Measurements from ENCODE around the gene DAGLA.

DNA sequence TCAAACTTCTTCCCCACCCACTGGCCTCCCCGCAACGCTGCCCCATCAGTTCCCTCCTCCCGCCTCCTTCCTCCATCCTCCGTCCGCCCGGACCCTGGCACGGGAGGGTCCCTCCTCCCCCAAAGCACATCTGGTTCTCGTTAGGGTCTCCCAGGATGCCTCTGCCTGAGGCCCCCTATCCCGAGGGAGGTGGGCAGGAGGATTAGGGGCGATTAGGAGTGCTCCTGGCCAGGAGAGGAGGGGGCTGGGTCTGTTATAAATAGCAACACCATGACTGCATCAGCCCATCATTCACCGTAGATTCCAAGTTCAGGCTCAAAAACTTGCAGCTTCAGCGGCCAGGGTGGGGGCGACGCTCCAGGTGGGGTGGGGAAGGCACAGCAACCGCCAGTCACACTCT lies 82.6 kb downstream of the DAGLA start:
- TF ChIP-seq, protein P1, sequence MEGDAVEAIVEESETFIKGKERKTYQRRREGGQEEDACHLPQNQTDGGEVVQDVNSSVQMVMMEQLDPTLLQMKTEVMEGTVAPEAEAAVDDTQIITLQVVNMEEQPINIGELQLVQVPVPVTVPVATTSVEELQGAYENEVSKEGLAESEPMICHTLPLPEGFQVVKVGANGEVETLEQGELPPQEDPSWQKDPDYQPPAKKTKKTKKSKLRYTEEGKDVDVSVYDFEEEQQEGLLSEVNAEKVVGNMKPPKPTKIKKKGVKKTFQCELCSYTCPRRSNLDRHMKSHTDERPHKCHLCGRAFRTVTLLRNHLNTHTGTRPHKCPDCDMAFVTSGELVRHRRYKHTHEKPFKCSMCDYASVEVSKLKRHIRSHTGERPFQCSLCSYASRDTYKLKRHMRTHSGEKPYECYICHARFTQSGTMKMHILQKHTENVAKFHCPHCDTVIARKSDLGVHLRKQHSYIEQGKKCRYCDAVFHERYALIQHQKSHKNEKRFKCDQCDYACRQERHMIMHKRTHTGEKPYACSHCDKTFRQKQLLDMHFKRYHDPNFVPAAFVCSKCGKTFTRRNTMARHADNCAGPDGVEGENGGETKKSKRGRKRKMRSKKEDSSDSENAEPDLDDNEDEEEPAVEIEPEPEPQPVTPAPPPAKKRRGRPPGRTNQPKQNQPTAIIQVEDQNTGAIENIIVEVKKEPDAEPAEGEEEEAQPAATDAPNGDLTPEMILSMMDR (IDR thresholded peaks at IDR 0.05) = no peak
- TF ChIP-seq EZH2 (IDR thresholded peaks at IDR 0.05) = no peak

Data from neural progenitor cell (in vitro differentiated cells).